ENCODE measurements around the gene POPDC3.

Gene POPDC3

GRCh38 chr6:105161421-105161820 is 18.4 kb downstream of the POPDC3 start:
- TF ChIP-seq POLR2A (IDR thresholded peaks at IDR 0.05; ENCODE audit: low read length) (no peak), GATA1 (IDR thresholded peaks at IDR 0.05; ENCODE audit: low read depth, low read length) (no peak)
- no peak for DNase-seq

GRCh38 chr6:105153676-105154075 is 26.1 kb downstream of the POPDC3 start:
- no peak for DNase-seq
- TF ChIP-seq POLR2A (IDR thresholded peaks at IDR 0.05; ENCODE audit: low read length) (no peak), GATA1 (IDR thresholded peaks at IDR 0.05; ENCODE audit: low read depth, low read length) (no peak)

- TF ChIP-seq GATA1 (IDR thresholded peaks at IDR 0.05; ENCODE audit: low read depth, low read length) = no peak
- no peak for TF ChIP-seq POLR2A (IDR thresholded peaks at IDR 0.05; ENCODE audit: low read length)
These were observed 26.9 kb downstream of the POPDC3 start for GRCh38 chr6:105152880-105153279.

GRCh38 chr6:105151644-105152043 is 28.2 kb downstream of the POPDC3 start:
- TF ChIP-seq POLR2A (IDR thresholded peaks at IDR 0.05; ENCODE audit: low read length) (no peak), GATA1 (IDR thresholded peaks at IDR 0.05; ENCODE audit: low read depth, low read length) (no peak)
- DNase-seq = no peak

More at GRCh38 chr6:105152880-105153279, 26.9 kb downstream of the POPDC3 start:
- DNase-seq = no peak

- no peak for DNase-seq
- no peak for TF ChIP-seq POLR2A (IDR thresholded peaks at IDR 0.05; ENCODE audit: low read length)
- TF ChIP-seq GATA1 (IDR thresholded peaks at IDR 0.05; ENCODE audit: low read depth, low read length) = no peak
These were observed 41.7 kb downstream of the POPDC3 start for GRCh38 chr6:105138141-105138540.

- no peak for TF ChIP-seq GATA1 (IDR thresholded peaks at IDR 0.05; ENCODE audit: low read depth, low read length)
- no peak for TF ChIP-seq POLR2A (IDR thresholded peaks at IDR 0.05; ENCODE audit: low read length)
These were observed 42.4 kb downstream of the POPDC3 start for GRCh38 chr6:105137388-105137787.

GRCh38 chr6:105136431-105137350 is 43.1 kb downstream of the POPDC3 start:
- DNase-seq = peak; percentile 35 to 36
- TF ChIP-seq GATA1 (IDR thresholded peaks at IDR 0.05; ENCODE audit: low read depth, low read length) = no peak
- TF ChIP-seq POLR2A (IDR thresholded peaks at IDR 0.05; ENCODE audit: low read length) = no peak

More at GRCh38 chr6:105137388-105137787, 42.4 kb downstream of the POPDC3 start:
- no peak for DNase-seq

- DNase-seq = peak in 1 of 2 experiments; percentile 24
- TF ChIP-seq GATA1 (IDR thresholded peaks at IDR 0.05; ENCODE audit: low read depth, low read length) = no peak
- TF ChIP-seq POLR2A (IDR thresholded peaks at IDR 0.05; ENCODE audit: low read length) = no peak
These were observed 43.8 kb downstream of the POPDC3 start for GRCh38 chr6:105135907-105136430.

GRCh38 chr6:105135056-105135455 is 44.8 kb downstream of the POPDC3 start:
- DNase-seq = no peak
- no peak for TF ChIP-seq GATA1 (IDR thresholded peaks at IDR 0.05; ENCODE audit: low read depth, low read length)
- TF ChIP-seq POLR2A (IDR thresholded peaks at IDR 0.05; ENCODE audit: low read length) = no peak

GRCh38 chr6:105122717-105123116 is 57.1 kb downstream of the POPDC3 start:
- DNase-seq = no peak
- TF ChIP-seq GATA1 (IDR thresholded peaks at IDR 0.05; ENCODE audit: low read depth, low read length) (no peak), POLR2A (IDR thresholded peaks at IDR 0.05; ENCODE audit: low read length) (no peak)

- TF ChIP-seq POLR2A (IDR thresholded peaks at IDR 0.05; ENCODE audit: low read length) (no peak), GATA1 (IDR thresholded peaks at IDR 0.05; ENCODE audit: low read depth, low read length) (no peak)
- no peak for DNase-seq
These were observed 57.8 kb downstream of the POPDC3 start for GRCh38 chr6:105121981-105122380.

- no peak for TF ChIP-seq GATA1 (IDR thresholded peaks at IDR 0.05; ENCODE audit: low read depth, low read length)
- TF ChIP-seq POLR2A (IDR thresholded peaks at IDR 0.05; ENCODE audit: low read length) = no peak
- no peak for DNase-seq
These were observed 59.2 kb downstream of the POPDC3 start for GRCh38 chr6:105120570-105120969.

- TF ChIP-seq POLR2A (IDR thresholded peaks at IDR 0.05; ENCODE audit: low read length) (no peak), GATA1 (IDR thresholded peaks at IDR 0.05; ENCODE audit: low read depth, low read length) (no peak)
- DNase-seq = no peak
These were observed 63.7 kb downstream of the POPDC3 start for GRCh38 chr6:105116150-105116549.

- TF ChIP-seq POLR2A (IDR thresholded peaks at IDR 0.05; ENCODE audit: low read length) (no peak), GATA1 (IDR thresholded peaks at IDR 0.05; ENCODE audit: low read depth, low read length) (no peak)
These were observed 66.4 kb downstream of the POPDC3 start for GRCh38 chr6:105113422-105113821.

More at GRCh38 chr6:105113422-105113821, 66.4 kb downstream of the POPDC3 start:
- DNase-seq = no peak

Data from erythroblast (primary cell).